Stimulated activated CD4-positive, alpha-beta T cell treated with anti-CD3 and anti-CD28 coated beads, Interleukin-12 subunit alpha, Interleukin-12 subunit beta, amount 100 ng/mL, for 4 hours (primary cell): Measurements from ENCODE around the gene NPTXR.
"Not testable (repeated sequence)": the region's sequence is repeated elsewhere in the genome, so short reads cannot be mapped to it uniquely, and the experiment has no call there.

Experiments
- DNase-seq: peaks from one replicate; pipeline ENCODE4 v3.0.0-alpha.2; 2020

The NPTXR gene

GRCh38 chr22:38868286-38868721, 24.5 kb upstream of the NPTXR start:
- DNase-seq = no peak

DNA sequence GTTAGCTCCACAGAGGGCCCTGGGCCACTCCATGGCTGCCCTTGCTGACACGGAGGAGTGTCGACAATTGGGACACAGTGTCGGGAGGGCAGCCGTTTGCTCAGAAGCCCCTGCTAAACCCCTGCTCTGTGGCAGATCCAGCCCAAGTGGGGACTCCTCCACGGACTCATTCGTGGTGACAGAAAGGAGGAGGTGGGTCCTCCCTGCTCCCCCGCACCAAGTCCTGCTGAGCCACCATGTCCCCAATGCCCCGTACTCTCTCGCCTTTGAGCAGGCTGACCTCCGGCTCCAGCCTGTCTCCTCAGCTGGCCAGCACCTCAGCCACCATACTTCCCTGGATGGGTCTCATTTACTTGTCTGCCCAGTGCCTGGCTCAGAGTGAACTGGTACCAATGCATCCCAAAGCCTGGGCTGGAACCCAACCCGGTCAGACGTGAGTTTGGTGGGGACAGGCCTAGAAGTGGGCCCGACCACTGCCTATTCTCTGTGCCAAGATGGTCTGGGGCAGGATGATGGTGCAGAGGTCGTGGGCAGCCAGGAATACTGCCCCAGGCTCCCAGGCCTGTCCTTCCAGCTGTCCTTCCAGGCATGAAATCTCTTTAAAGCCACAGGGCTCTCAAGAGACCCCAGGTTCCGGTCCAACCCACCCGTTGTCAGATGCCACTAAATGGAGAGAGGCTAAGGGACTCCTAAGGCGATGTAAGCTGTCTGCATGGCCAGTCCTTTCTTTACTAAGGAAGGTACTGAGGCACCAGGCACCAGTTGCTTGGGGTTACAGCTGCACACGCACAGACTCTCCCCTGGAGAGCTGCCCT, 23.9 kb upstream of the NPTXR start:
- no peak for DNase-seq

GRCh38 chr22:38867124-38867455, 23.3 kb upstream of the NPTXR start:
- DNase-seq = no peak

DNA sequence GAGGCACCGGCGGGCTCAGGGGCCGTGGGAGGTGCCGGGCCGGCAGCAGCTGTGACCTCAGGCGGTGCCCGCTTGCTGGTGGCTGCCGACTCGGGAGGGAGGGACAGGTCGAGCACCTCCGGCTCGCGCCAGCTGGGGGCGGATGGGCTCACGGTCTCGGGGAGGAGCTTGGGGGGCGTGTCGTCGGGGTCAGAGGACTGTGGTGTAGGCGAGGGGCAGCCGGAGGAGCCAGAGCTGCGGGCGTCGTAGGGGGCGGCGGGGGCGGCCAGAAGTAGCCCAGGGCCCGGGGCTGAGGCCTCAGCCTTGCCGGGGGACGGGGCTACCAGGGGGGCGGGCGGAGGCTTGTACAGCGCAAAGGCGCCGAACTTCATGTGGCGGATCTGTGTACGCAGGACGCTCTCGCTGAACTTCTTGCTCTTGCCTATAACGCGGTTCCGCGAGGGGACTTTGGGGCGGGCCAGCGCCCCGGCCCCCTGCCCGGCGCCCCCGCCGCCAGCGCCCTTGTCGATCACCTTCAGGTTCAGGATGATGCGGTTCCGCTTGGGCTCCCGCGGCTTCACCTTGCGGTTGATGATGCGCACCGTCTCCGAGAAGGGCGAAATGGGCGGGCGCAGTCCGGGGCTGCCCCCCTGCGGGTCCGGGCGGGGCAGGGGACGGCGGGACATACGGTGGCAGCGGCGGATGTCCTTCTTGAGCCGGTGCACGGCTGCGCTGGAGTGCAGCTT, 22.7 kb upstream of the NPTXR start:
- DNase-seq = no peak

GRCh38 chr22:38866024-38866398, 22.2 kb upstream of the NPTXR start:
- DNase-seq = no peak

DNA sequence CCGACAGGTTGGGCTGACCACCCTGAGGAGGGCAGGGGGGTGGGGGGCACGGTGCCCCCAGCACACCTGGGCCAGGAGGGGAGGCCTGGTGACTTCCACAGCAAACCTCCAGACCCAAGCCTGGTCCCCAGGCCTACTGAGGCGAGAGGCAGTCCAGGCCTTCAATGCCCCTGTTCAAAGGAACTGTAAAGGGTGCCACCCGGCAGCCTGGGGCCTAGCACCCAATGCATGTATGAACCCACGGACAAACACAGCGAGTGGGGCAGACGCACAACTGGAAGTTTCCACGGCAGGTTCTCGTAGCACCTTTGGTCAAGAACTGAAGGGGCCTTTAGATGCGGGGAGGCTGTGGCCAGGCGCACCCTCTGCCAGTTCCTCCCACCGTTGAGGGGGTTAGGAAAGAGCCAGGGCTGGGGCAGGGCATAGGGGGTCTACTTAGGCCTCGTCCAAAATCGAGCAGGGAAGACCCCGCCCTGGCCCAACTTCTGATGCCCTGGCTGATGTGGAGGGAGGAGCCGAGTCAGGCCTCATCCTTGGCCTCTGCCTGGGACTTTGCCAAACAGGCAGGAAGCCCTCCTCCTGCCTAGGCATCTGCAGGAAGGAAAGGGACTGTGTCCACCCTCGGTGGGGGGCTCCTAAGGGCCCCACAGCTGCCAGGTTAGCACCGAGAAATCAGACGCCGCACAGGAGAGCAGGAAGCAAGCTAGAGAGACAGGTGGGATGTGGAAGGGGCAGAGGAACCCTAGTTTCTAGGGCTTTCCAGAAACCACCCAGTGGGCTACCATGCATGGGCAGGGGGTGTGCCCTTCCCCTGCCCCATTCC, 21.6 kb upstream of the NPTXR start:
- DNase-seq = no peak

GRCh38 chr22:38864361-38865191, 20.7 kb upstream of the NPTXR start:
- no peak for DNase-seq

- DNase-seq = no peak
Observed at GRCh38 chr22:38863531-38864131, 19.8 kb upstream of the NPTXR start.

- DNase-seq = no peak
Observed at GRCh38 chr22:38862375-38863329, 18.8 kb upstream of the NPTXR start.

GRCh38 chr22:38861927-38862326, 18.1 kb upstream of the NPTXR start:
- no peak for DNase-seq

DNA sequence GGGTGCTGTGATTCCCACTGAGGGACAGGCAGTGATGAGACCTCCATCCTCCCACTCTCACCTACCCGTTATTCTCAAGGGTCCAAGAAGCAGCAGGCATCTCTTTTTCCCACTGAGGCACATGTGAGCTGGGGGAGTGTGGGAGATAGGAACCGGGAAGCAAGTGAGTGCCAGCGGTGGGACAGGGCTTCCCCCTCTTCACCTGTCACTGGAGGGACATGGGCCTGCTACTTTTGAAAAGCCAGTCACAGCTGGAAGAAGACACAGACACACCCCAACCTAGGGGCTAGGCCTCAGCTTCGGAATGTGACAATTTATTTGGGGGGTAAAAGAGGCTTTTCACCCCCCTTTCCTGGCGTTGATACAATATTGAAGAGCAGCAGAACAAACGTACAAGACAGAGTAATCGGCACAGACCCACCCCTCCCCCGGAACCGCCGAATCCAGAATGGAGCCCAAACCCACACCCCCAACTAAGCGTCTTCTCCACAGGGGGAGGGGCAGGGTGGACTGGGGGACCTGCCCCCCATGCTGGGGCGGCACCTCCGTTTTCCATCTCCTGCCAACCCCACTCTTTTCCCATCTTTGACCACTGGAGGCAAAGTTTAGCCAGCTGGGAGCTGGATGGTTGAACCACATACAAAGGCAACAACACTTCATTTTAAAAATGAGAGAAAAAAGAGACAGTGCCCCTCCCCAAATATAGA, 17.5 kb upstream of the NPTXR start:
- DNase-seq = no peak

GRCh38 chr22:38860283-38861169, 16.7 kb upstream of the NPTXR start:
- no peak for DNase-seq

DNA sequence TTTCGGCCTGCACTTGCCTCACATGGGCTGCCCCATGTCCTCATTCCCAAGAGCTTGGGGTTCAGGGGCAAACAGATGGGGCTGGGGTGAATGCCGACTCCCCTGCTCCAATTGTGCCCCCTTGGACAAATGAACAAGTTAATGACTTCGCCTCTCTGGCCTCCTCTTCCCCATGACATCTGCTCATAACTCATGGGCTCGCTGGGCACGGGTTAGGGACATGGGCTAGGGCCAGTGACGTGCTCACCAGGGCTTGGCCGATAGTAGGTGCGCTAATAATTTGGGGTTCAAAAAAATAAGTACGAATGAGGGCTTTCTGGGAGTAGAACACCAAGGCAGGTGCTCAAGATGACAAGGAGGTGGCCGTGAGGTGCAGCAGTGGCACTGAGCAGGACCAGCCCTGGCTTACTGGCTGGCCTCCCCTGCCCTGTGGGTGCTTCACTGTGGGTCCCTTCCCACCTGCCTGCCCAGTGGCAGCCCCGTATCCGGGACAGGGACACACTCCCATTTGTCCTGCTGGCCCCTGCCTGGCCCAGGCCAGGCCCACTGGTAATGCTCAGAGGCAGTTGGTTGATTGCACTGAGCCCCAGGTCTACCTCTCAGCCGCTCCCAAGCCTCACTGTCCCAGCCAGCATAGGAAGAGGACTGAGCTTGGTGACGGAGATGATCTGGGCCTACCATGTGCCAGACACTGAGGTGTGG, 15.9 kb upstream of the NPTXR start:
- DNase-seq = no peak

DNA sequence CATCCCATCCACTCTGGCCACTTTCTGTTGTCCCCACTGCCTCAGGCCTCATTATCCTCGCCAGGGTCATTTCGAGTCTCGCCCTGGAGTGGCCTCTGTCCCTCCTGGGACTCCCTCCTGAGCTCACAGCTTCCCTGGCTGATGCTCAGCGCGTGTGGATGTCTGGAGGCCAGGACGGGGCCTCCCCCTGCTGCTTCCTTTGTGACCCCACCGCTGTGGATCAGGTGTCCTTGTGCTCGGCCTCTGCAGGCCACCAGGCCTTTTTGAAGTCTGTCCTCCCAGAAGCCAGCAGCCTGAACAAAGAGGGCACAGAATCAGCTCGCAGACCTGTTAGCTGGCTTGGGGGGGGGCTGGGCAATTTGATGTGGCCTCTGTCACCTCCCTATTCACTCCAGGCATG, 14.7 kb upstream of the NPTXR start:
- no peak for DNase-seq

- DNase-seq = not testable (repeated sequence)
Observed at GRCh38 chr22:38854476-38854875, 10.6 kb upstream of the NPTXR start.

GRCh38 chr22:38853883-38854282, 10.1 kb upstream of the NPTXR start:
- DNase-seq = not testable (repeated sequence)

DNA sequence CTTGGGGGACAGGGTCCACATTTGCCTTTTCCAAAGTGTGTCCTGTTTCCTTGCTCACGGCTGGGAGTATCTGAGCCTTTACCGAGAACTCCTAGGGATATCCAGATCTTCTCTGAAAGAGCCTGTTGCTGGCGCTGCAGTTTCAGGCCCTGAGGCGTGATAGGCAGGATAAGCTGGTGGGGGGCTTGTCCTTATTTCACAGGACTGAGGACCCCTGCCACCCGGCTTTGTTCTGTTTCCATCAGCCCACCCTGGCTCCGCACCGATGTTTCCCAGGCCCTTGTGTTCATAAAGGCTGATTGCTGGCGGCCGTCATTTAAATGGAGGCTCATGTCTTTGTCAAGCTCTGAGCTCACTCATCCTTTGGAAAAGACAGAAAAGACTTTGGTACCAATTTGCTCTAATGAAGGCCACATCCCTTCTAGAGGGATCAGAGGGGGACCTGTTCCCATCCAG, 9.4 kb upstream of the NPTXR start:
- DNase-seq = no peak

- no peak for DNase-seq
Observed at GRCh38 chr22:38852522-38852921, 8.7 kb upstream of the NPTXR start.
